Activated naive CD4-positive, alpha-beta T cell treated with anti-CD3 and anti-CD28 coated beads, Interleukin-2, amount 50 U/mL, for 72 hours (primary cell): ENCODE measurements around the gene SH3GLB1. TPM values are rescaled to one million over a fixed set of nuclear protein-coding genes. Genes with fewer than 3 reads are reported as not detected.

ENCODE experiments used
- ATAC-seq, 2 donors: fragments of 150-1000 bp; cut with Tn5 transposase; 2 replicates each; pipeline ENCODE4 v1.10.0; 2021; ENCODE audit warnings: mild to moderate bottlenecking in 2 of 2, moderate library complexity in 2 of 2
- DNase-seq, 2 donors: peaks; one replicate each; pipeline ENCODE4 v3.0.0; 2021 to 2022; ENCODE audit warnings: low spot score in 2 of 2
- H3K27ac Mint-ChIP-seq, 2 donors: one replicate each; pipeline ENCODE4 v1.8.0; 2022; ENCODE audit warnings: mild to moderate bottlenecking in 2 of 2, mixed read lengths in 2 of 2
- H3K36me3 Mint-ChIP-seq, 2 donors: one replicate each; pipeline ENCODE4 v1.8.0; 2022; ENCODE audit warnings: mixed read lengths in 2 of 2
- H3K9me3 Mint-ChIP-seq, 2 donors: one replicate each; pipeline ENCODE4 v1.8.0; 2022; ENCODE audit warnings: mixed read lengths in 2 of 2
- total RNA-seq, 2 donors: library from RNA; stranded (reverse); gene quantifications; one replicate each; pipeline ENCODE4 v1.2.3, GENCODE V29; 2022

SH3GLB1 gene
- total RNA-seq, 2 donors from 2014 or later: 58.0 to 59.1 TPM

DNA sequence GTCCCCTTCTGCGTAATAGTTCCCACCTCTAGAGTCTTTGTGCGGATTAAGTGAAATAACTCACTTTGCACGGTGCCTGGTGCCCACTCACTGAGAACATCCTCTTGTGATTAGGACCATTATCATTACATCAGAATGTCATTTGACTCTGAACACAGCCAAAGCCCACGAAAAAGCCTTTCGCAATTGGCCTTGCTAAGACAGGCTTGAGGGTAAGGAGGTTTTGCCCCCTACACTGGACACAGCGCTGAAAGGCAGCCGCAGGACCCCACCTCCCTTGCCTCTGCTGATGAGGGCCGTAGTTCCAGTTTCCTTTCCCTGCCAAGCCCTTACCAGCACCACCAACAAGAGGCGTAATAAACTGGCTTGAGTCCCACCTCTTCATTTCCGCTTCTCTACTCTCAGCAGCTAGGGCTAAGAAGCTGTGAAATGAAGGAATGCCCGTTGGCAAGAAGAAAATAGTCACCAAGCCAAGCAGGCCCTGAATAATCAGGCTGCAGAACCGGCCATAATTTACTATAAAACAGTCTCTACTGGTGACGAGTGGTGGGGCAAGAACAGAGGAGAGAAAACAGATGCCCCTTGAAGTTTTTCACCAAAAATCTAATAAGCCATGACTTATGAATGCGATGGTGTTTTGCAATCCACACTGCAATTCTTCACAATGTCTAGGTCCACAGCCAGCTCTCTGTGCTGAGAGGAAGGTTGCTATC, 53.1 kb downstream of the SH3GLB1 start:
- DNase-seq (no peak), ATAC-seq (no peak)
- Mint-ChIP-seq H3K9me3 (peaks cover 5 to 8% of the 10 kb centered on the region in 2 donors), H3K36me3 (peaks cover 0 to 7% of the 10 kb centered on the region in 2 donors), H3K27ac (no peak overlapping the region)

DNA sequence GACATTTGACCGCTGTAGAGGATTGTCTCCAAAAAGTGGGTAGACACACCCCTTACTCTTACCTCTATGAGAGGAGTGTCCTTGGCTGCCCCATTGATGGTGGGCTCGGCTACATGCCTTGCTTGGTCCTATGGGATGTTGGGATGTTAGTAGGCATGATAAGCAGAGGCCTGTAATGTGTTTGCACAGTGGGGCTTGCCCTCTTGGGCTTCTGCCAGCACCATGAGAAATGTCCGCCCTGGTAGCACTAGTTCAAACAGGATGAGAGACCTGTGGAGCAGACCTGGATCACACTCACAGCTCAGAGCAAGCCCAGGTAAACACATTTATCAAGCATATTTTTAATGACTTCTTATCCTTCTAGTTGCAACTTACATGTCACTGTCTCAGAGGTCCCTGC, 54.2 kb downstream of the SH3GLB1 start:
- Mint-ChIP-seq H3K27ac (no peak overlapping the region), H3K36me3 (peaks cover 0 to 7% of the 10 kb centered on the region in 2 donors), H3K9me3 (peaks cover 5 to 8% of the 10 kb centered on the region in 2 donors)
- ATAC-seq (no peak), DNase-seq (no peak)

DNA sequence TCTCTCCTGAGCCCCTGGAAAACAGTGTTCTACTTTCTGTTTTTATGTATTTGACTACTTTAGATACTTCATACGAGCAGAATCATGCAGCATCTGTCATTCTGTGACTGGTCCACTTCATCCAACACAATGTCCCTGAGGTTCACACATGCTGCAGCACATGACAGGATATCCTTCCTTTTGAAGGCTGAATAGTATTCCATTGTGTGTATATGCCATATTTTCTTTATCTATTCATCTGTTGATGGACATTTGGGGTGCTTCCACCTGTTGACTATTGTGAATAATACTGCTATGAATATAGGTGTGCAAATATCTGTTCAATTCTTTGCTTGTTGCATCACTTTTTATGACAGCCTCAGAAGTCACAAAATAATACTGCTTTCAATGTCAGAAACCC, 55.8 kb downstream of the SH3GLB1 start:
- peaks cover 5 to 8% of the 10 kb centered on the region in 2 donors for H3K9me3 Mint-ChIP-seq
- peaks cover 0 to 7% of the 10 kb centered on the region in 2 donors for H3K36me3 Mint-ChIP-seq
- ATAC-seq (no peak), DNase-seq (no peak)
- no peak overlapping the region for H3K27ac Mint-ChIP-seq

DNA sequence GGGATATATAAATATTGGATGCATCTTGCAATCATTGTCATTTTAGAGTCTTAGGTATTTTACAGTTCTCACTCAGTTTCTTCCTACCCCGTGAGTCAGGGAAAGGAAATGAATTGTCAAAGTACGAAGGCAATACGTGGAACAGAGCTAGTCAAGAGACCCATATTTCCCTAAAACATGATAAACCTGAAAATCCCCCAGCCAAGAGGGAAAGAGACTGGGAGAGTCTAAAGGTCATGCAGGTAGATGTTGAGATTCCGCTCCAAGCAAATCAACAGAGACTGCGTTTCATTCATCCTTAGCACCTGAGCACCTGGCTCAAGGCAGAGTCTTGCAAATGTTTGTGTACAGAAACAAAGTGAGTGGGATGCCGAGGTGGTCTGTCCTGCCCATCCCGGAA, 58.0 kb downstream of the SH3GLB1 start:
- no peak overlapping the region for H3K27ac Mint-ChIP-seq
- ATAC-seq (no peak), DNase-seq (no peak)
- H3K36me3 Mint-ChIP-seq: peaks cover 0 to 7% of the 10 kb centered on the region in 2 donors
- peaks cover 6 to 8% of the 10 kb centered on the region in 2 donors for H3K9me3 Mint-ChIP-seq

DNA sequence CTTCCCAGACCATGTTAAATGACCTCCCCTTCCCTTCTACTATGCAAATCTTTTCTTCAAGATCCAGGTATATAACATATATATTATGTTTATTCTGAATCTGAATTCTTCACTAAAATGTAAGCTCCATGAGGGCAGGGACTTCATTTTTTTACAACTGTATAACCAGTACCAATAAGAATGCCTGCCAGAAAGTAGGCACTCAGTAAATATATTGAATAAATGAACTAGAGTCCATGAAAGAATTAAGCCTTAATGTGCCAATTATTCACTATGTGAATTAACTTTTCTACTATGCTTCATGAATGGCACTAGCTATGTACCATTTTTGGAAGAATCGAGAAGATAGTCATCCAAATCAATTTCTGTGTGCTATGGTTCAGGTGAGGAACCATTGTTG, 60.1 kb downstream of the SH3GLB1 start:
- Mint-ChIP-seq H3K9me3 (peaks cover 8% of the 10 kb centered on the region in 2 donors), H3K27ac (no peak overlapping the region), H3K36me3 (peaks cover 0 to 7% of the 10 kb centered on the region in 2 donors)
- ATAC-seq (no peak), DNase-seq (no peak)

DNA sequence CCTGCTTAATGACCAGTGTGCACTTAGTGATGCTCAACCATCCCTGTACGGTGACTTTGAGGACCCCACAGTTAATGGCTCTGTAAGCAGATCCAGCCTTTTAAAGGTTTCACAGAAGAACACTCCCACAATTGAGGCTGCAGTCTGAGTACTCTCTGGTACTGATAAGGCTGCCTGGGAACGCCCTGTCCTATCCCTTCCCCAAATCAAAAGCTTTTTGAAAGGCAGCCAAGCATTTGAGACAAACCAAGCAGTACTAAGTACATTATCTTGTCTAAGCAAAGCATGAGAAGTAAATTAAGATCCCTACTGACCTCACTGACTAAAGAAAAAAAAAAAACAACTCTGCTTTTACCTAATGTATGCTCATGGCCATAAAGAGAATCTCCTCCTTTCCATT, 60.7 kb downstream of the SH3GLB1 start:
- DNase-seq (no peak), ATAC-seq (no peak)
- Mint-ChIP-seq H3K27ac (no peak overlapping the region), H3K9me3 (peaks cover 5% of the 10 kb centered on the region in 2 donors), H3K36me3 (peaks cover 0 to 4% of the 10 kb centered on the region in 2 donors)

DNA sequence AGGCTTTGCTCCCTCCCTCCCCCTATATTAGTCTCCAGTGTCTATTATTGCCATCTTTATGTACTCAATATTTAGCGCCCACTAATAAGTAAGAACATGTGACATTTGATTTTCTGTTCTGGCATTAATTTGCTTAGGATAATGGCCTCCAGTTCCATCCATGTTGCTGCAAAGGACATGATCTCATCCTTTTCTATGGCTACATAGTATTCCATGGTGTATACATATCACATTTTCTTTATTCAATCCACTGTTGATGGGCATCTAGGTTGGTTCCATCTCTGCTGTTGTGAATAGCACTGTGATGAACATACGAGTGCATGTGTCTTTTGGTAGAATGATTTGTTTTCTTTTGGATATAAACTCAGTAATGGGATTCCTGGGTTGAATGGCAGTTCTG, 61.3 kb downstream of the SH3GLB1 start:
- DNase-seq: no peak

DNA sequence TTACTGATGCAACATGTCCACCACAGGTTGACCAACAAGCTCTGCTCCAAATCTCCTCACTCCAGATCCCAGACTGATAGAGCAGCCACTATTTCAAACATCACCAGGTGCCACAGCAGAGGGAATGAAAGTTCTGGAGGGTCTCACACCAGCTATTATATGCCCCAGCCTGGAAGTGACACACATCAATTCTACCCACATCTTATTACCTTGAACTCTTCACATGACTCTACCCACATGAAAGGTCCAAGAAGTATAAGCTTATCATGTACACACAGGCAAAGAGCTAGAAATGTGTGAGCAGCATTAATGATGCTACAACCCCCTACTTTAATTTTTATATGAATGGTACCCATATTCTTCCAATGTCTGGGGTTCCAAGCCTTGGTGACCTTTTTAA, 64.2 kb downstream of the SH3GLB1 start:
- ATAC-seq: no peak

More for the DNA sequence above, 61.3 kb downstream of the SH3GLB1 start:
- Mint-ChIP-seq H3K36me3 (no peaks in the 10 kb centered on the region), H3K9me3 (peaks cover 0 to 3% of the 10 kb centered on the region in 2 donors), H3K27ac (no peak overlapping the region)
- ATAC-seq: no peak

DNA sequence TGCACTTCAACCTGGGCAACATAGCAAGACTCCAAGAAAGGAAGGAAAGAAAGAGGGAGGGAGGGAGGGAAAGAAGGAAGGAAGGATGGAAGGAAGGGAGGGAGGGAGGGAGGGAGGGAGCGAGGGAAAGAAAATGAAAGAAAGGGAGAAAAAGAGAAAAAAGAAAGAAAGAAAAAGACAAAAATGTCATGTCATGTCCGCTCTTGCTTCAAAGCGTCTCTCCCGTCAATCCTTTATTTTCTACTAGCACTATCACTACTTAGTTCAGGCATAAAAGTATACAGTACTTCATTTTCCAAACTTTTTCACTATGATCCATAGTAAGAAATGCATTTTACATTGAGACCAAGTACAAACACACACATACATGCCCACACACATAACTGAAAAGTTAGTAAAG, 64.7 kb downstream of the SH3GLB1 start:
- Mint-ChIP-seq H3K36me3 (no peaks in the 10 kb centered on the region), H3K27ac (no peak overlapping the region), H3K9me3 (peaks cover 0 to 3% of the 10 kb centered on the region in 2 donors)
- ATAC-seq (no peak), DNase-seq (no peak)

More for the DNA sequence above, 64.2 kb downstream of the SH3GLB1 start:
- no peak for DNase-seq
- peaks cover 0 to 3% of the 10 kb centered on the region in 2 donors for H3K9me3 Mint-ChIP-seq
- H3K27ac Mint-ChIP-seq: no peak overlapping the region
- no peaks in the 10 kb centered on the region for H3K36me3 Mint-ChIP-seq

DNA sequence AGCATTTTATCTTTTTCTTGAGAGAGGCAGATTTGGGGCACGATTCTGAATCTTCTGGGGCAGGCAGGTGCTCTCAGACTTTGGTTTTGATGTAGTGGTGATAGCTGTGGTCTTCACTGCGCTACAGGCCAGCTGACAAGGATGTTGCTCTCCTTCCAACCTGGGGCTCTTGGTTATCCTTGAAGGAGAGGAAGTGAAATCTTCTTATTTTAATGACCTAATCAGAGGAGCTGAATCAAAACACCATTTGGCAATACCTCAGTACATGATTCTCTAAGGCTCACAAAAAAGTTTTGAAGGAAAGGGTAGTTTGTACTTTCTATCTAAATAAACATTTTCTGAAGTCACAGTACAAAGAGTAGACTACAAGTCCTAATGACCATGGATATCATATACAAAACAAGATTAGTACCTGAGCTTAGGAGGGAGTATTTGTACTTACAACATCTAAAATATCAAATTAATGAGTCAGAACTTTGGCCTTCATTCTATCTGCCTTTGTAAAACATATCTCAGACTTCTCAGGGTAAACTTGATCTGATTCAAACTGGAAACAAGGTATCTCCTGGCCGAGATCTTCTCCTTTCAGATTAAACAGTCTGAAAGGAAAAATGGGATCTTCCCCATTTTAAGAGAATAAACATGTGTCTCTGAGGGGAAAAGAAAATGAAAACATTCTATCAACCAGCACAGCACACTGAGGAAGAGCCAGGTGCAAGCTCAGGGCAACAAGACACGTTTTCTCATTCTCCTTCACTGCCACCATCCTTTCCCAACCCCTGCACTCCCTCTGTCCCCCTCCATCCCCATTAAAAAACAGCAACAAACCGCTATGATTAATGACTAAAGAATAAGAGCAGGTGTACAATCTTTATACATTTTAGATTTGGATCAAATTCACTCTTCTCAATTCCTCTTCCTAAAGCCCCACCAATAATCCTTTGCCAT, 69.2 kb downstream of the SH3GLB1 start:
- DNase-seq: no peak
- H3K27ac Mint-ChIP-seq: peak overlapping the region; percentile 77 to 79
- peak in 1 of 2 donors; percentile 13 for ATAC-seq
- H3K36me3 Mint-ChIP-seq: no peaks in the 10 kb centered on the region
- no peaks in the 10 kb centered on the region for H3K9me3 Mint-ChIP-seq

DNA sequence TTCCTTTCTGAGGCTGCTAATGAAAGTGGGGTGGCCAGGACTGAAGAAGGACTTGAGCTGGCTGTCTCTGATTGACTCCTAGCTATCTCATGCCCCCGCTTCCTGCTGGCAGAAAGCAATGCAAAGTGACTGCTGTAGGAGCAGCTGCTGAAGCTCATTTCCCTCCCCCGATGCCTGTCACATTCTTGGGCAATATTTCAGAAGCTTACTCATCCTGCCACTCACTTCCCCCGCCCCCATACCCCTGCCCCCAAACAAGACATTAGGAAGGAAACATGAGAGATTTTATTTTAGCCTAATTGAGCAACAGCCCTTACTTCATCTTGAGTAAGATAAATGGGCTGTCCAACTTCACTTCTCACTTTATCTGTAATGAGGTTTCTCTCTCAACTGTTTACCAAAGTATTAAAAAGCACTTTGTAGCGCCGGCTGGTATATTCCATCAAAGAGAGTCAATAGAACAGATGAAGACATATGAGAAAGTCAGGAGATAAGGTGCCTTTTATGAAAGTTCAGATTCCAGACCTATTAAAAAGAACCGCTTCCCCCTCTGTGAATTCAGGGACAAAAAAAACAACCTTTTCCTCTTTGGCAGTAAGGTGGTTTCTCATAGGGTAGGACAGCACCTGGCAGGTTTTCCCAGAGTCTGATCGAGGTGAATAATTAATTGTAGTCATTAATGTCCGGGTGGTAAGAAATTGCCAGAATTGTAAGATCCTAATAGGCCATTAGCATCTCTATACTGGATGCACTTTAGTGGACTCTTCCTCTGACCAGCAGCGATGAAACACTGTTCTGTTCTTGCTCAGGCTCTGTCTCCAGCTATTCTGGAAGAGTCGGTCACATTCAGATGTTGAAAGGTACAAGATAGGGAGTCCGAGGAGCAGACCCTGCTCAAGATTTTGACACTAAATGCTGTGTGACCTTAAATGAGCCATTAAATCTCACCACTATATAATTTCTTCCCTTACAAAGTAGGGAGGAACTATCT, 70.2 kb downstream of the SH3GLB1 start:
- no peaks in the 10 kb centered on the region for H3K9me3 Mint-ChIP-seq
- H3K36me3 Mint-ChIP-seq: no peaks in the 10 kb centered on the region
- H3K27ac Mint-ChIP-seq: peak overlapping the region; percentile 77 to 79
- ATAC-seq (peak; percentile 96), DNase-seq (peak in 1 of 2 donors; percentile 40)

DNA sequence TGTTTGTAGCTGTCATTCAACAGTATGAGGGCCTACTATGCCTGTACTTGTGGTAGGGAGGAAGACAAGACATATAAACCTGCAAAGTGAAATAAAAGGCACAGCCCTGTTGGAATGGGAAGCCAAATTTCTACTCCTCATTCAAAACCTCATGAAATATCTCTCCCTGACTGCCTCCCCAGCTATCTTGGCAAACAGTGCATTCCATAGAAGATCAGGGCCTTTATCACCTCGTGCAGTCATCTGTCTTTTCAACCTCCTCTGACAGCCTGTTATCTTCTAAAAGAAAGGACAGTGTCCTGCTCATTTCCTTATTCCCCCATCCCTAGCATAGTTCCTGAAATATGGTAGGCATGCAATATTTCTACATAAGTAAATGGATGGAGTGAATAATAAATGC, 71.0 kb downstream of the SH3GLB1 start:
- H3K9me3 Mint-ChIP-seq: no peaks in the 10 kb centered on the region
- no peak overlapping the region for H3K27ac Mint-ChIP-seq
- no peak for ATAC-seq
- no peak for DNase-seq
- H3K36me3 Mint-ChIP-seq: no peaks in the 10 kb centered on the region

DNA sequence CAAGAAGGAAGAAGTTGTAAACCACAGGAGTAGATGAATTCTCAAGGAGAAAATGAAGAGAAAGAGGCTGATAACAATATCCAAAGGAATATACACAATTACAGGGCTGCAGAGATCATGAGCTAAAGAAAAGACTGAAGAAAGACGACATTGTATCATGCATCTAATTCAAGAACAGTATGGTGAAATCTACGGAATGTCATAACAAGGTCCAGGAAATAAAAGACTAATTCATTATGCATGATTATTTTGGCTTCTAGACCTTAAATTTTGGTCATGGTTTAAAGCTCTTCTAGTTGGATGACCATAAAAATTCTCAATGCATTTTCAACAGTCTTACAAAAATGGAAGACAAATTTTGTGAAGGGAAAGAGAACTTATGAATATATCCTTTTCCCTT, 71.7 kb downstream of the SH3GLB1 start:
- no peak overlapping the region for H3K27ac Mint-ChIP-seq
- ATAC-seq (no peak), DNase-seq (no peak)
- H3K9me3 Mint-ChIP-seq: no peaks in the 10 kb centered on the region
- no peaks in the 10 kb centered on the region for H3K36me3 Mint-ChIP-seq

DNA sequence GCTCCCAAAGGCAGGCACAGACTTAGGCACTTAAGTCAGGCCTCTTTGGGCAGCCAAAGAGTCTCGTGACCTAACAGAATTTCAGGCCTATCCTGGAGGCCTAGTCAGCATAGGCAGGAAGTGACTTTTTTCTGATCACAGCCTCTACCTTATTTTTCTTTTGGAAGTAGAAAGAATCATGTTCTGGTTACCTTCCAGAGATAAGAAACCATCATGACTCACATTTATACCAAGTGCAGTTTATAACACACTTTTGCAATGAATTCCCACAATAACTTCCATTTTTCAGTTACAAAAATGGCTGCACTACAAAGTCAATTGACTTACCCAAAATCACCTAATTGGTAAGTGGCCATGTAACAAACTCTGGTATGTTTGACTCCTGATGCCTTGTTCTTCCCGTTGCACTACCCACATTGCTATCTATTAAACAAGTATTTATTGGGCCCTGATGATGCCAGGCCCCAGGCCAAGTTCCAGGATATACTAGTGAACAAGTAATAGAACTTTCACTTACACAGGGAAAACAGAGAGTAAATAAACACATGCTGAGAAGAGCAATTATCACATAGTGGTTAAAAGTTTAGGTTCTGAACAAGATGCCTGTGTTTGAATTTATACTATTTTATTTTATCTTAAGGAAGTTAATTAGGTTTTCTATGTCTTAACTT, 74.3 kb downstream of the SH3GLB1 start:
- peaks cover 3 to 4% of the 10 kb centered on the region in 2 donors for H3K9me3 Mint-ChIP-seq
- ATAC-seq: no peak
- H3K36me3 Mint-ChIP-seq: peaks cover 0 to 10% of the 10 kb centered on the region in 2 donors
- peak overlapping the region in 1 of 2 donors; percentile 47 for H3K27ac Mint-ChIP-seq
- no peak for DNase-seq

DNA sequence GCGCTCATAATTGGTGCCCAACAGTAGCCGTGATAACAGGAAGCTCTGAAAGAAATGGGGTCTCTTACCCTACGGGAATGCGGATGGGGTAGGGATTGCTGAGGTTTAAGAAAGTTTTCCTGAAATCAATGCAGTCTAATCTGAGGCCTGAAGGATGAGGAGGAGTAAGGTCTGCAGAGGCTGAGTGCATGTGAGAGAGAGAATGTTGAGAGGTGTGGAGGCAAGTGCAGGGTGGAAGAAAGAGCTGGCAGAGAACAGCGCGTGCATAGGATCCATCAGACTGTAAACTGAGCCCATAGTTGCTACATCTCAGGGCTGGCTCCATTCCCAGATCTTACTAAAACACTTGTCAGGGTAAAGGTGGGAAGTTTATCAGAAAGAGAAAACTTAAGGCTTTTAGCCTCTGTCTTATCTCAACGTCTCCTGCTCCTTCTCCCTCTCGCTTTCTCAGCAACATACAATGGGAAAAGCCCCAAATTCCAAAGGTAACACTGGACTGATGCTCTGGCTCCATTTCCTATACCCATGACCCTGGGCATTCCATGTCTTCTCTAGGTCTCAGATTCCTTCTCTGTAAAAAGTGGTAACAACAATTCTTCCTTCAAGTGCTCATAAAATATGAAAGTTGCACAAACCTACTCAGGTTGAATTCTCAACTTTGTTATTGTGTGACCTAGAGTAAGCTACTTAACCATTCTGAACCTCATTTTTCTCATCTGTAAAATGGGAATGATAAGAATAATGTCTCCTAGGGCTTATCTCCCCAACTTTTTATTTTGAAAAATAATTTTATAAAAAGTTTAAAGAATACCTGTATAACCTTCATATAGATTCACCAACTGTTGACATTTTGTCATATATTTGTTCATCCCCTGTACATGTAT, 75.2 kb downstream of the SH3GLB1 start:
- DNase-seq: no peak
- peaks cover 3 to 4% of the 10 kb centered on the region in 2 donors for H3K9me3 Mint-ChIP-seq
- peaks cover 0 to 10% of the 10 kb centered on the region in 2 donors for H3K36me3 Mint-ChIP-seq
- ATAC-seq: no peak
- no peak overlapping the region for H3K27ac Mint-ChIP-seq
